ENCODE results near the gene EEF1AKMT4.

The EEF1AKMT4 gene

GRCh38 chr3:184249412-184250166 is at the start of gene EEF1AKMT4:
Gene EEF1AKMT4, plus strand, starts transcription at chr3:184249672. Its CDS starts 23 bp downstream, at chr3:184249695.
- peak; percentile 56 for TF ChIP-seq CTCF (conservative IDR thresholded peaks at IDR 0.05; ENCODE audit: low read depth, low read length)
- peak; percentile 95 for DNase-seq (ENCODE audit: low read depth)
- H3K4me3 ChIP-seq (ENCODE audit: low read length): peak within 1 kb of the TSS; percentile 69

- DNase-seq (ENCODE audit: low read depth): no peak
- no peak for TF ChIP-seq CTCF (conservative IDR thresholded peaks at IDR 0.05; ENCODE audit: low read depth, low read length)
- no peak overlapping the region for H3K4me3 ChIP-seq (ENCODE audit: low read length)
Observed at GRCh38 chr3:184200825-184201224, 48.6 kb upstream of the EEF1AKMT4 start.

- no peak for TF ChIP-seq CTCF (conservative IDR thresholded peaks at IDR 0.05; ENCODE audit: low read depth, low read length)
- no peak overlapping the region for H3K4me3 ChIP-seq (ENCODE audit: low read length)
- DNase-seq (ENCODE audit: low read depth): no peak
Observed at GRCh38 chr3:184203526-184203925, 45.9 kb upstream of the EEF1AKMT4 start.

GRCh38 chr3:184209146-184209923 is 40.1 kb upstream of the EEF1AKMT4 start:
- TF ChIP-seq CTCF (conservative IDR thresholded peaks at IDR 0.05; ENCODE audit: low read depth, low read length): no peak
- DNase-seq (ENCODE audit: low read depth): no peak
- H3K4me3 ChIP-seq (ENCODE audit: low read length): no peak overlapping the region

- H3K4me3 ChIP-seq (ENCODE audit: low read length): no peak overlapping the region
- no peak for DNase-seq (ENCODE audit: low read depth)
- no peak for TF ChIP-seq CTCF (conservative IDR thresholded peaks at IDR 0.05; ENCODE audit: low read depth, low read length)
Observed at GRCh38 chr3:184211297-184211696, 38.2 kb upstream of the EEF1AKMT4 start.

GRCh38 chr3:184211718-184212117 is 37.8 kb upstream of the EEF1AKMT4 start:
- TF ChIP-seq CTCF (conservative IDR thresholded peaks at IDR 0.05; ENCODE audit: low read depth, low read length): no peak
- H3K4me3 ChIP-seq (ENCODE audit: low read length): no peak overlapping the region
- no peak for DNase-seq (ENCODE audit: low read depth)
